GM12878 (cell line): ENCODE measurements around the gene CREBBP. TPM values are rescaled to one million over a fixed set of nuclear protein-coding genes. Genes with fewer than 3 reads are reported as not detected.

Experiments used
- ETV6 ChIP-seq, 2 experiments: fragments of 450-650 bp in 1 of 2; IDR thresholded peaks in 1 of 2; conservative IDR thresholded peaks in 1 of 2; 2 replicates each; pipeline ENCODE4 v1.6.1; 2014; ENCODE audit warnings: antibody characterized with exemption in 1 of 2, borderline replicate concordance in 1 of 2, low read depth in 1 of 2, mild to moderate bottlenecking in 1 of 2, moderate library complexity in 1 of 2
- IRF5 ChIP-seq: fragments of 450-650 bp; IDR thresholded peaks from 2 replicates; pipeline ENCODE4 v1.6.1; 2017; ENCODE audit warnings: borderline replicate concordance
- NFYA ChIP-seq: IDR thresholded peaks from 2 replicates; pipeline ENCODE4 v1.6.1; 2011; ENCODE audit warnings: low read depth, mild to moderate bottlenecking, low read length, improper control_type of control experiment, borderline replicate concordance
- NKRF ChIP-seq: fragments of 450-650 bp; conservative IDR thresholded peaks from 2 replicates; pipeline ENCODE4 v1.6.1; 2017; ENCODE audit warnings: mild to moderate bottlenecking, moderate library complexity
- NR2F1 ChIP-seq: fragments of 450-650 bp; conservative IDR thresholded peaks from 2 replicates; pipeline ENCODE4 v1.6.1; 2017; ENCODE audit warnings: mild to moderate bottlenecking
- POLR2AphosphoS2 ChIP-seq: IDR thresholded peaks from 2 replicates; pipeline ENCODE4 v1.6.1; 2011; ENCODE audit warnings: low read depth, mild to moderate bottlenecking, low read length, improper control_type of control experiment, moderate library complexity
- RUNX3 ChIP-seq: IDR thresholded peaks from 2 replicates; pipeline ENCODE4 v1.6.1; 2012; ENCODE audit warnings: low read length, inconsistent platforms
- WRNIP1 ChIP-seq: IDR thresholded peaks from 2 replicates; pipeline ENCODE4 v1.6.1; 2011; ENCODE audit warnings: low read depth, low read length, improper control_type of control experiment, borderline replicate concordance
- YBX1 ChIP-seq: fragments of 450-650 bp; IDR thresholded peaks from 2 replicates; pipeline ENCODE4 v1.6.1; 2016; ENCODE audit warnings: antibody characterized with exemption
- ZBED1 ChIP-seq: IDR thresholded peaks from 2 replicates; pipeline ENCODE4 v1.6.1; 2016; ENCODE audit warnings: borderline replicate concordance
- ZBTB4 ChIP-seq: fragments of 450-650 bp; formaldehyde crosslinking; IDR thresholded peaks from 2 replicates; pipeline ENCODE4 v1.4.0; 2022; ENCODE audit warnings: mild to moderate bottlenecking, moderate library complexity
- ZSCAN29 ChIP-seq: fragments of 450-650 bp; IDR thresholded peaks from 2 replicates; pipeline ENCODE4 v1.6.1; 2017; ENCODE audit warnings: mild to moderate bottlenecking, moderate library complexity
- polyA plus RNA-seq, 11 experiments: library from polyadenylated mRNA; depleted of rRNA in 4 of 11; unstranded in 6 of 11; stranded (reverse) in 5 of 11; fragments of >200 nt; fragmentation: Nextera tagmentation in 4 of 11; fragmentation: Illumina TruSeq in 1 of 11; extraction: Ambion mirVana in 4 of 11; extraction: Trizol in 1 of 11; gene quantifications; 1 replicate in 1 of 11; 2 replicates in 10 of 11; pipeline versions ENCODE4 v1.2.1 to v1.2.3, GENCODE V29; 2011 to 2016; ENCODE audit warnings: inconsistent platforms in 2 of 11, missing spikeins in 2 of 11, low read depth in 1 of 11
- total RNA-seq, 4 experiments: library from RNA; depleted of rRNA in 3 of 4; stranded (reverse); fragments of >200 nt in 3 of 4; fragmentation: Illumina TruSeq in 1 of 4; extraction: Trizol in 1 of 4; gene quantifications; 2 replicates each; pipeline versions ENCODE4 v1.2.1 to v1.2.3, GENCODE V29; 2013 to 2021

The CREBBP gene
- total and polyA plus RNA-seq, 10 of the 15 experiments (the other 5 are each of a cell fraction or from before 2014, with no cell fraction given), result 3.4 to 32.7 (median 7.9) TPM

GRCh38 chr16:3738541-3738940 is 142.0 kb downstream of the CREBBP start (continued):
- TF ChIP-seq NKRF (no peak), ZBTB4 (CRISPR knock-in tag) (no peak), ZSCAN29 (no peak), WRNIP1 (no peak), POLR2AphosphoS2 (no peak), ZBED1 (no peak), NFYA (no peak), NR2F1 (no peak), ETV6 (conservative IDR thresholded peaks at IDR 0.05 in 1 of 2, IDR thresholded peaks at IDR 0.05 in 1 of 2; ENCODE audit: borderline replicate concordance in 1 of 2, low read depth in 1 of 2) (no peak), IRF5 (no peak), YBX1 (no peak), RUNX3 (no peak)
